Measurements from ENCODE around the gene FBXO33. TPM values are rescaled to one million over a fixed set of nuclear protein-coding genes. Genes with fewer than 3 reads are reported as not detected.

FBXO33 gene
- total RNA-seq, 4 donors from 2014 or later = 12.4 to 23.7 (median 15.3) TPM

DNA sequence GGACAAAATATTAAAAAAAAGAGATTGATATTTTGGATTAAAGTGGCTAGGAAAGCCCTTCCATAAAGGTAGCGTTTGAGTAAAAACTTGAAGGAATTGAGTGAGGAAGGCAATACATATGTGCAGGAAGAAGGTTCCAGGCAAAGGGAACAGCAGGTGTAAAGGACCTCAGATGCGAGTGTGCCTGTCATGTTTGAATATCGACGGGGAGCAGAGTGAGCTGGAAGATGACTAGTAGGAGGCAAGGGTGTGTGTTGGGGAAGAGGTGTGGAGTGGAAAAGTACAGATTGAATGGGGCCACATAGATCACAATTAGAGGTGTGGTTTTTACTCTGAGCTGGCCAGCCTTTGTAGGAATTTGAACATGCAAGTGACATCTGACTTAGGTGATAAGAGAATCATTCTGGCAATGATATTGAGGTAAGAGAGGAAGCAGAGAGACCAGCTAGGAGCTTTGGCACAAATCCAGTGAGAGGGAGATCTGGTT, 15.0 kb upstream of the FBXO33 start:
- Histone ChIP-seq H3K27me3 (no peaks in the 10 kb centered on the region), H3K27ac (no peak overlapping the region), H3K4me1 (no peaks in the 10 kb centered on the region), H3K9me3 (no peaks in the 10 kb centered on the region), H3K36me3 (no peaks in the 10 kb centered on the region), H3K4me3 (no peak overlapping the region)
- no peak for DNase-seq (ENCODE audit: low spot score in 2 of 2)
- TF ChIP-seq POLR2AphosphoS5 (IDR thresholded peaks at IDR 0.05) (no peak), POLR2A (IDR thresholded peaks at IDR 0.05) (no peak), EP300 (IDR thresholded peaks at IDR 0.05) (no peak)
- TF ChIP-seq, protein P1, sequence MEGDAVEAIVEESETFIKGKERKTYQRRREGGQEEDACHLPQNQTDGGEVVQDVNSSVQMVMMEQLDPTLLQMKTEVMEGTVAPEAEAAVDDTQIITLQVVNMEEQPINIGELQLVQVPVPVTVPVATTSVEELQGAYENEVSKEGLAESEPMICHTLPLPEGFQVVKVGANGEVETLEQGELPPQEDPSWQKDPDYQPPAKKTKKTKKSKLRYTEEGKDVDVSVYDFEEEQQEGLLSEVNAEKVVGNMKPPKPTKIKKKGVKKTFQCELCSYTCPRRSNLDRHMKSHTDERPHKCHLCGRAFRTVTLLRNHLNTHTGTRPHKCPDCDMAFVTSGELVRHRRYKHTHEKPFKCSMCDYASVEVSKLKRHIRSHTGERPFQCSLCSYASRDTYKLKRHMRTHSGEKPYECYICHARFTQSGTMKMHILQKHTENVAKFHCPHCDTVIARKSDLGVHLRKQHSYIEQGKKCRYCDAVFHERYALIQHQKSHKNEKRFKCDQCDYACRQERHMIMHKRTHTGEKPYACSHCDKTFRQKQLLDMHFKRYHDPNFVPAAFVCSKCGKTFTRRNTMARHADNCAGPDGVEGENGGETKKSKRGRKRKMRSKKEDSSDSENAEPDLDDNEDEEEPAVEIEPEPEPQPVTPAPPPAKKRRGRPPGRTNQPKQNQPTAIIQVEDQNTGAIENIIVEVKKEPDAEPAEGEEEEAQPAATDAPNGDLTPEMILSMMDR (IDR thresholded peaks at IDR 0.05) = no peak
- WGBS = 75% methylated on average over 4 of the region's 4 CpGs

DNA sequence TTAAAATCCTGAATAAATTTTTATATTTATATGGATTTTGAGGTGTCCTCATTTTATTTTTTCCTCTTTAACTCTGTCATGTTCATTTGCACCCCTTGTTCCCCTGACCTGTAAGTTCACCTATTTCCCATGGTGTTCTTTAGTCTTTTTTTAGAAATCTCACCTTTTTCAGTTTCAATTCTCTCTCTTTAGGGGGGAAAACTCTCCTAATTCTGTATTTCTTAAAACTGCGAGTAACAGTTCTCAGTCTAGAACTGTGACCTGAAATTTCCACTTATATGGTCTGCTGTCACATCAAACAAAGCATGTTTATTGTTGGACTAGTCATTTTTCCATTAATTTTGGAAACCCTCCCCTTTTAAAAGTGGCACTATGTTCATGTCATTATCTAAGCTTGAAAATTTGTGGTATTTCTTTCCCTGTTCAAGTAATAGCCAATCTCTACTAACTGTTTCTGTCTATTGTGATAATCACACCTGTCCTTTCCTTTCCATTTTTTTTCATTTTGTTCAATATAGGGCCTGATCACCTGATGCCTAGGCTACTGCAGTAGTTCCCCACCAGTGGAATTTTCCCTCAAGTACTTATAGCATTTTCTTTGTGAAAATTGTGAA, 14.0 kb upstream of the FBXO33 start:
- Histone ChIP-seq H3K4me1 (no peaks in the 10 kb centered on the region), H3K9me3 (no peaks in the 10 kb centered on the region), H3K27me3 (no peaks in the 10 kb centered on the region), H3K4me3 (no peak overlapping the region), H3K36me3 (no peaks in the 10 kb centered on the region), H3K27ac (no peak overlapping the region)
- 97% methylated on average over 1 of the region's 1 CpG for WGBS
- DNase-seq (ENCODE audit: low spot score in 2 of 2) = no peak
- no peak for TF ChIP-seq POLR2A (IDR thresholded peaks at IDR 0.05)
- TF ChIP-seq, protein P1 (IDR thresholded peaks at IDR 0.05) = no peak
- no peak for TF ChIP-seq EP300 (IDR thresholded peaks at IDR 0.05)
- no peak for TF ChIP-seq POLR2AphosphoS5 (IDR thresholded peaks at IDR 0.05)

DNA sequence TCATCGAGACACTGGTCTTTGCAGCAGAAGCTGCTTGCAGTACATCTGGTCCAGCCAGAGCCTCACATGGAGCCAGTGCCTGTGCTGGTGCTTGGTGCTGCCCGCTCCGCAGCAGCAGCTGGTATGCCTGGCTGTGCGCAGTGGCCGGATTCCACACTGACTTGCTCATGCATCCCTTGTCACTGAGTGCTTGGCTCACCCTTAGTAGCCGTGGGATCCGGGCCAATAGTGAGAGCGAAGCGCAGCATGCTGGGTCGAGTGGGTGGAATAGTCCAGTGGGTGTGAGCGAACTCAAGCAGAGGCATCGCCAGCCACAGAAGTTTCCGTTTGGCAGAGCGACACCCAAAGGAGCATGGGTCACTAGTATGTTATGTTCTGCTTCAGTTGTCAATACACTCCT, 10.1 kb upstream of the FBXO33 start:
- H3K27me3 ChIP-seq = no peaks in the 10 kb centered on the region
- TF ChIP-seq POLR2AphosphoS5 (IDR thresholded peaks at IDR 0.05) (no peak), EP300 (IDR thresholded peaks at IDR 0.05) (no peak), POLR2A (IDR thresholded peaks at IDR 0.05) (no peak)
- TF ChIP-seq, protein P1 (IDR thresholded peaks at IDR 0.05) = no peak
- H3K36me3 ChIP-seq = no peaks in the 10 kb centered on the region
- WGBS = 96% methylated on average over 13 of the region's 14 CpGs
- no peak overlapping the region for H3K4me3 ChIP-seq
- no peaks in the 10 kb centered on the region for H3K9me3 ChIP-seq
- H3K4me1 ChIP-seq = no peaks in the 10 kb centered on the region
- H3K27ac ChIP-seq = no peak overlapping the region
- no peak for DNase-seq (ENCODE audit: low spot score in 2 of 2)

DNA sequence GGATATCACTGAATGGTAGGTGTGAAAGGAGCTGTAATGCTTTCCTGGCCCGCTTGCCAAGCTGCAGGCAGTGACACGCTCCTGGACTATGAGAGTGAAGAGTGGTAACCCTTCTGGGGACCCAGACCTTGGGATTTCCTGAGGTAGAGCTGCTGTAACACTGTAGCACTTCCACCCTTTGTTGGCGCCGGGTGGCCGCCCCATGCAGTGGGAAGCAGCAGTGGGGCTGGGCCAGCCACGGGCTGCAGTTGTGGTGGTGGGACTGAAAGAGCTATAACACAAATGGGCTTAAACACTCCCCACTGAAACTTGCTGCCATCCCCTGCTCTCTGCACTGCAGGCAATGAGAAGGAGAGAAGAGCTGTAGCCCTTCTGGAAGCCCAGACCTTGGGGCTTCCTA, 9.6 kb upstream of the FBXO33 start:
- Histone ChIP-seq H3K27ac (no peak overlapping the region), H3K4me3 (no peak overlapping the region), H3K27me3 (no peaks in the 10 kb centered on the region), H3K36me3 (no peaks in the 10 kb centered on the region), H3K9me3 (no peaks in the 10 kb centered on the region), H3K4me1 (no peaks in the 10 kb centered on the region)
- no peak for DNase-seq (ENCODE audit: low spot score in 2 of 2)
- WGBS = 91% methylated on average over 5 of the region's 6 CpGs
- no peak for TF ChIP-seq POLR2A (IDR thresholded peaks at IDR 0.05)
- TF ChIP-seq, protein P1 (IDR thresholded peaks at IDR 0.05) = no peak

DNA sequence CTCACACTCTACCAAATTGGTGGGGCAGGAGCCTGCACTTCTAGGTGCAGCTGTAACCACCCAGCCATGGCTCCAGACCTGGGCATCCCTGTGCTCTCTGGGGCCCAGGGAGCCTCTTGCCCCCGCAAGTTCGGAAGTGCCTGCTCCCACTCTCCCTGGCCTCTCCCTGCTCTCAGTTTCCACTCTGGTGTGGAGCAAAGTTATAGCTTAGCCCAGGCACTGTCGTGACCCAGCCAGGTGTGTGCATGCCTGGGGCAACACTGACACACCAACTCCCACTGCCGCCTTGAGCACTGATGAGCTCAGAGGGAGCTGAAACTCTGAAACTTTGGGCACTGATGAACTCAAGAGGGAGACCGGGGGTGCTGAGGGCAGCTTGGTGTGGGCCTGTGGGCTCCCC, 8.7 kb upstream of the FBXO33 start:
- no peaks in the 10 kb centered on the region for H3K9me3 ChIP-seq
- no peaks in the 10 kb centered on the region for H3K36me3 ChIP-seq
- TF ChIP-seq POLR2AphosphoS5 (IDR thresholded peaks at IDR 0.05) (no peak), EP300 (IDR thresholded peaks at IDR 0.05) (no peak), POLR2A (IDR thresholded peaks at IDR 0.05) (no peak)
- WGBS = 84% methylated on average over 3 of the region's 5 CpGs
- no peaks in the 10 kb centered on the region for H3K27me3 ChIP-seq
- no peaks in the 10 kb centered on the region for H3K4me1 ChIP-seq
- no peak overlapping the region for H3K4me3 ChIP-seq
- no peak overlapping the region for H3K27ac ChIP-seq
- DNase-seq (ENCODE audit: low spot score in 2 of 2) = no peak

- no peaks in the 10 kb centered on the region for H3K27me3 ChIP-seq
- TF ChIP-seq POLR2AphosphoS5 (IDR thresholded peaks at IDR 0.05) = no peak
- TF ChIP-seq, protein P1 (IDR thresholded peaks at IDR 0.05) = no peak
- TF ChIP-seq POLR2A (IDR thresholded peaks at IDR 0.05) = no peak
- no peak for TF ChIP-seq EP300 (IDR thresholded peaks at IDR 0.05)
- no peaks in the 10 kb centered on the region for H3K36me3 ChIP-seq
- H3K9me3 ChIP-seq = no peaks in the 10 kb centered on the region
- peaks cover 13% of the 10 kb centered on the region for H3K4me1 ChIP-seq
- H3K4me3 ChIP-seq = no peak overlapping the region
- H3K27ac ChIP-seq = no peak overlapping the region
- no peak for DNase-seq (ENCODE audit: low spot score in 2 of 2)
- WGBS = 83% methylated on average over 6 of the region's 6 CpGs
Observed at GRCh38 chr14:39435241-39435640, 3.0 kb upstream of the FBXO33 start.
